Ovary (tissue), 9 donors: Measurements from ENCODE around the gene ALG2. TPM values are rescaled to one million over a fixed set of nuclear protein-coding genes. Genes with fewer than 3 reads are reported as not detected.

Experiments
- DNase-seq, 5 donors: peaks; one replicate each; pipeline ENCODE4 v3.0.0-alpha.2; 2019 to 2020
- H3K27ac ChIP-seq, 2 donors: fragments of 200-600 bp; one replicate each; pipeline versions ENCODE4 v1.5.1 to v1.8.0; 2019 to 2022
- H3K27me3 ChIP-seq: fragments of 200-600 bp; one replicate; pipeline ENCODE4 v1.8.0; 2022
- H3K36me3 ChIP-seq: fragments of 200-600 bp; sonication (generic); one replicate; pipeline ENCODE4 v1.5.1; 2019
- H3K4me1 ChIP-seq: one replicate; pipeline ENCODE4 v1.8.1; 2013; ENCODE audit warnings: mild to moderate bottlenecking, moderate library complexity; ENCODE audit not compliant: insufficient read depth
- H3K4me3 ChIP-seq: fragments of 200-600 bp; sonication (generic); one replicate; pipeline ENCODE4 v1.5.1; 2017
- H3K9me3 ChIP-seq, 2 donors: fragments of 200-600 bp in 1 of 2; sonication (generic) in 1 of 2; one replicate each; pipeline versions ENCODE4 v1.5.1 to v1.8.1; 2013 to 2019; ENCODE audit warnings: mild to moderate bottlenecking in 1 of 2, moderate library complexity in 1 of 2
- CTCF ChIP-seq, 3 donors: fragments of 450-650 bp in 2 of 3; fragments of 200-600 bp in 1 of 3; IDR thresholded peaks; one replicate each; pipeline versions ENCODE4 v1.5.1 to v1.8.0; 2016 to 2022; ENCODE audit warnings: antibody characterized with exemption in 3 of 3, mild to moderate bottlenecking in 1 of 3
- EP300 ChIP-seq: sonication (generic); formaldehyde crosslinking; IDR thresholded peaks from one replicate; pipeline ENCODE4 v1.6.1; 2017; ENCODE audit warnings: antibody characterized with exemption
- POLR2A ChIP-seq: fragments of 450-650 bp; IDR thresholded peaks from one replicate; pipeline ENCODE4 v1.6.1; 2017; ENCODE audit warnings: antibody characterized with exemption, mild to moderate bottlenecking, moderate library complexity
- WGBS, 3 donors: extraction: QIAGEN DNeasy Blood & Tissue Kit in 1 of 3; methylation state at CpG; one replicate each; pipeline versions ENCODE4 v1.1.5 to v1.1.7; 2013 to 2017; 5-methylcytosine and 5-hydroxymethylcytosine counted together
- intact Hi-C, 4 donors: fragments of 100-400 bp; cut with DNase I; formaldehyde crosslinking; loops; one replicate each; pipeline versions ENCODE4 v1.11.0 to v1.15.1; 2022 to 2023
- polyA plus RNA-seq, 2 donors: library from polyadenylated mRNA; stranded (reverse); fragments of 200-250 nt in 1 of 2; fragments of 350-450 nt in 1 of 2; fragmentation: Illumina TruSeq in 1 of 2; extraction: RNeasy Lipid Tissue Mini Kit (QIAGEN cat#74804) in 1 of 2; gene quantifications; one replicate each; pipeline ENCODE4 v1.2.3, GENCODE V29; 2013 to 2014
- total RNA-seq, 7 donors: library from RNA; depleted of rRNA in 2 of 7; stranded (reverse); fragments of >200 nt in 2 of 7; fragmentation: NEBNext Ultra II Directional in 3 of 7; extraction: Animal tissue kit (Norgen Biotek cat#: 25700) in 3 of 7; gene quantifications; one replicate each; pipeline versions ENCODE4 v1.1.0 to v1.2.4, GENCODE V29; 2016 to 2023
- donor health status: DM: no; HTN: no; CAD: no; lungs with moderate emphysema.
- donor health status: DM: no; HTN: no; CAD: no.
- donor health status: Bipolar disorder and iron deficiency.
- donor health status: DM: yes; HTN: yes; CAD: no.
- donor health status: DM: no; HTN: no; CAD: no.
- donor health status: DM: yes; HTN: yes; CAD: no.

The ALG2 gene
- total and polyA plus RNA-seq, 9 donors = 21.8 to 60.1 (median 37.3) TPM

DNA sequence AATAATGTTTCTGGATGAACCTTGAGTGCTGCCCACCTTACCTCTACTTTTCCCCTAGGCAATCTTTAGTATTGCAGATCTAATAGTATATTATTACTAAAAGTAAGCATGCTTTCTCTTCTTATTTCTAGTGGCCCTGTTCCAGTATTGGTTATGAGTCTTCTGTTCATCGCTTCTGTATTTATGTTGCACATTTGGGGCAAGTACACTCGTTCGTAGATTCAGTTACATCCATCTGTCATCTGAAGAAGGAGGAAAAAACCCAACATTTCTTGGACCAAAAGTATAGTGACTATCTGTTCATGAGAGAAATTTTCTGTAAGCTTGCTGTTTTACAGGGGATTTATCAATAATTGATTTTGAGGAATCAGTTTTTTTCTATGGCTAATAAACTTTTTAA lies 8.5 kb upstream of the ALG2 start:
- intact Hi-C loops = no loop called here
- TF ChIP-seq POLR2A = no peak
- TF ChIP-seq EP300 = no peak
- no peak for TF ChIP-seq CTCF (IDR thresholded peaks at IDR 0.05)
- H3K27me3 ChIP-seq = no peaks in the 10 kb centered on the region
- no peak for DNase-seq
- H3K4me3 ChIP-seq = no peak overlapping the region
- no peaks in the 10 kb centered on the region for H3K9me3 ChIP-seq
- H3K4me1 ChIP-seq = peaks cover 3% of the 10 kb centered on the region
- no peak overlapping the region for H3K27ac ChIP-seq
- no peaks in the 10 kb centered on the region for H3K36me3 ChIP-seq
- WGBS, 3 donors = 86 to 91% (median 89%) methylated on average over 3 of the region's 3 CpGs

- intact Hi-C loops = no loop called here
Measured at GRCh38 chr9:99226054-99226453, 4.3 kb upstream of the ALG2 start.

DNA sequence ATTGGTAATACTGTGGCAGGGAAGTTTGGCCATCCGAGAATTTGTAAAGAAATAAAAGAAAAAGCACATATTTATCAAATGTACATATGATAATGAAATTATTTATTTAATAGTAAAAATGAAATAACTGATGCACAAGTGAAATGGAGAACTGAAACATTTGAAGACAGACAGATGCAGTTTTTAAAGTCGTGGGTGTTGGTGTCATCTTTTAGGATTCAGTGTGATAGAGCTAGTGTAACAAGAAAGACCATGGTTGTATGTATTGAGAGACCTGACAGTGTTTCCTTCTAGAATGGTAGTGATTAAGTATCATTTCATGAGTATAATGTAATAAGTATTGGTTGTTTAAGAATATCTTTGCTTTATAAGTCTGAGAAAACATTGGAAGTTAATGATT lies 2.7 kb upstream of the ALG2 start:
- H3K36me3 ChIP-seq = no peaks in the 10 kb centered on the region
- TF ChIP-seq POLR2A (no peak), EP300 (no peak), CTCF (IDR thresholded peaks at IDR 0.05) (no peak)
- no peaks in the 10 kb centered on the region for H3K27me3 ChIP-seq
- H3K4me1 ChIP-seq = peaks cover 10% of the 10 kb centered on the region
- H3K9me3 ChIP-seq = no peaks in the 10 kb centered on the region
- H3K27ac ChIP-seq = no peak overlapping the region
- WGBS, 3 donors = 84 to 92% (median 92%) methylated on average over 2 of the region's 2 CpGs
- intact Hi-C loops = no loop called here
- no peak overlapping the region for H3K4me3 ChIP-seq
- DNase-seq = no peak

More at GRCh38 chr9:99226054-99226453, 4.3 kb upstream of the ALG2 start:
- peaks cover 8% of the 10 kb centered on the region for H3K4me1 ChIP-seq
- no peaks in the 10 kb centered on the region for H3K27me3 ChIP-seq
- H3K9me3 ChIP-seq = no peaks in the 10 kb centered on the region
- no peak overlapping the region for H3K4me3 ChIP-seq
- no peak for DNase-seq
- 84 to 88% (median 86%) methylated on average over 5 of the region's 5 CpGs for WGBS, 3 donors
- no peaks in the 10 kb centered on the region for H3K36me3 ChIP-seq
- TF ChIP-seq CTCF (IDR thresholded peaks at IDR 0.05) = no peak
- no peak for TF ChIP-seq EP300
- TF ChIP-seq POLR2A = no peak
- H3K27ac ChIP-seq = no peak overlapping the region

DNA sequence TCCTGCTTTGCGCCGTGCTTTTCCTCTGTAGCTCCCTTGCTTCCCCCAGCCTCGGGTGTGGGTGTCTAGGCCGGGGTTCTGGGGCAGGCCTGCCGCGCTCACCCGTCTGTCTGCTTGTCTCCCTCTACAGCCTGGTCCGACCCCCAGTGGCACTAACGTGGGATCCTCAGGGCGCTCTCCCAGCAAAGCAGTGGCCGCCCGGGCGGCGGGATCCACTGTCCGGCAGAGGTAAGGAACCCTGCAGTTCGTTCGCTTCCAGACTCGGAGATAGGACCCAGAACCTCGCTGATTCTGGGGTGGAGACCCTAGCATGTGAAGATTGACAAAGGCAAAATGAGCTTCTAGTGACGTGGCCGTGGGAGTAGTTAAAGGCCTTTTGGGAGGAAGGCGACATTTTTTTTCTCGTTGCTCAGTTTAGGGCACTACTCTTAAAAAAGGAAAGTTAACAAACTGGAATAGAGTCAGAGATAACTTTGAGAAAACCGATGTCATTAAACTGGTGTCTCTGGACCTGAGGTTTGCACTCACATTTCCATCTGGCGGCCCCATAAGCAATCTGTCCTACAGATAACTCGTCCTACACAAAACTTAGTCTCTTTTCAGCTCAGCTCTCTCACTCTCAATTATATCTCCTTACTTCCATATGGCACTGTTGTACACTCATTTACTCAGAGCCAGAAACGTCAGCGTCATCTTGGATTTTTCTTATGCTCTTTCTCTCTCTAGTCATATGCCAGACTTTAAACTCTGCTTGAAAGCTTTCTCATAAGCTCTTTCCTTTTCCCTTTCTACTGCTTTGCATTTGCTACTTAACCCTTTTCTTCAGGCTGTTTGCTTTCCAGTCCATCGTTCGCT lies 901 bp upstream of the ALG2 start:
- 4 to 6% (median 5%) methylated on average over 30 of the region's 30 CpGs for WGBS, 3 donors
- H3K4me1 ChIP-seq = peaks cover 9% of the 10 kb centered on the region
- peak overlapping the region; percentile 98 for H3K4me3 ChIP-seq
- intact Hi-C loops = no loop called here
- no peaks in the 10 kb centered on the region for H3K27me3 ChIP-seq
- no peaks in the 10 kb centered on the region for H3K9me3 ChIP-seq
- no peak for TF ChIP-seq POLR2A
- TF ChIP-seq CTCF (IDR thresholded peaks at IDR 0.05) = no peak
- no peak for TF ChIP-seq EP300
- H3K27ac ChIP-seq = peak overlapping the region; percentile 67 to 95
- no peaks in the 10 kb centered on the region for H3K36me3 ChIP-seq
- DNase-seq = no peak
